Kidney (tissue), 14 donors: ENCODE measurements around the gene PLA2G6. TPM values are rescaled to one million over a fixed set of nuclear protein-coding genes. Genes with fewer than 3 reads are reported as not detected.
"Not testable (repeated sequence)": the region's sequence is repeated elsewhere in the genome, so short reads cannot be mapped to it uniquely, and the experiment has no call there.

Experiments
- DNase-seq, 5 donors: peaks; one replicate each; pipeline ENCODE4 v3.0.0-alpha.2; 2013 to 2020
- FAIRE-seq: peaks from 2 replicates; lab custom pipeline; 2012; peaks lifted over from hg19 to GRCh38; lab: Jason Lieb, UNC
- H3K27ac ChIP-seq, 2 donors: one replicate each; pipeline ENCODE4 v1.7.0; 2013; ENCODE audit warnings: low read depth in 2 of 2, low read length in 2 of 2, inconsistent platforms in 1 of 2
- H3K27me3 ChIP-seq: one replicate; pipeline ENCODE4 v1.7.1; 2013; ENCODE audit warnings: low read length, inconsistent platforms; ENCODE audit not compliant: control insufficient read depth, insufficient read depth
- H3K36me3 ChIP-seq, 3 donors: one replicate each; pipeline versions ENCODE4 v1.7.0 to v1.7.1; 2013; ENCODE audit warnings: low read length in 3 of 3, control low read depth in 1 of 3, inconsistent platforms in 1 of 3; ENCODE audit not compliant: insufficient read depth in 3 of 3, control insufficient read depth in 2 of 3
- H3K4me1 ChIP-seq, 3 donors: one replicate each; pipeline versions ENCODE4 v1.7.0 to v1.7.1; 2013; ENCODE audit warnings: low read length in 3 of 3, inconsistent platforms in 1 of 3, low read depth in 1 of 3; ENCODE audit not compliant: control insufficient read depth in 2 of 3, insufficient read depth in 2 of 3
- H3K4me3 ChIP-seq, 3 donors: one replicate each; pipeline versions ENCODE4 v1.7.0 to v1.8.1; 2013; ENCODE audit warnings: low read length in 3 of 3, control low read depth in 1 of 3, inconsistent platforms in 1 of 3
- H3K9ac ChIP-seq, 3 donors: one replicate each; pipeline versions ENCODE4 v1.7.0 to v1.7.1; 2013; ENCODE audit warnings: low read length in 3 of 3, control low read depth in 1 of 3, inconsistent platforms in 1 of 3
- H3K9me3 ChIP-seq, 3 donors: one replicate each; pipeline versions ENCODE4 v1.7.0 to v1.7.1; 2013; ENCODE audit warnings: low read length in 3 of 3, control low read depth in 1 of 3, inconsistent platforms in 1 of 3; ENCODE audit not compliant: control insufficient read depth in 2 of 3, insufficient read depth in 1 of 3
- intact Hi-C: fragments of 100-400 bp; cut with DNase I; formaldehyde crosslinking; loops from one replicate; pipeline ENCODE4 v1.11.1; 2022
- polyA plus RNA-seq: library from polyadenylated mRNA; stranded (reverse); fragments of 350-450 nt; fragmentation: Illumina TruSeq; extraction: RNeasy Lipid Tissue Mini Kit (QIAGEN cat#74804); gene quantifications from one replicate; pipeline ENCODE4 v1.2.3, GENCODE V29; 2014; ENCODE audit warnings: low read depth, low replicate concordance; ENCODE audit not compliant: insufficient read depth
- total RNA-seq: library from RNA; stranded (reverse); fragmentation: NEBNext Ultra II Directional; extraction: Animal tissue kit (Norgen Biotek cat#: 25700); gene quantifications from one replicate; pipeline ENCODE4 v1.2.1, GENCODE V29; 2021
- TF ChIP-seq, protein P1 (sequence below): IDR thresholded peaks from 3 replicates; pipeline ENCODE4 v1.5.1; 2012; ENCODE audit warnings: mild to moderate bottlenecking, moderate library complexity, borderline replicate concordance; ENCODE audit not compliant: insufficient read depth; ENCODE audit errors: extremely low read depth
- donor health status: control.
- donor health status: control.
- donor health status: control.
- donor health status: control.
- donor health status: control.
- donor health status: DM: yes; HTN: yes; CAD: no.
- donor health status: Normal renal cell carcinoma (clear cell type).

The PLA2G6 gene
- total and polyA plus RNA-seq, 2 donors from 2014 or later, result 26.6 to 61.6 TPM

DNA sequence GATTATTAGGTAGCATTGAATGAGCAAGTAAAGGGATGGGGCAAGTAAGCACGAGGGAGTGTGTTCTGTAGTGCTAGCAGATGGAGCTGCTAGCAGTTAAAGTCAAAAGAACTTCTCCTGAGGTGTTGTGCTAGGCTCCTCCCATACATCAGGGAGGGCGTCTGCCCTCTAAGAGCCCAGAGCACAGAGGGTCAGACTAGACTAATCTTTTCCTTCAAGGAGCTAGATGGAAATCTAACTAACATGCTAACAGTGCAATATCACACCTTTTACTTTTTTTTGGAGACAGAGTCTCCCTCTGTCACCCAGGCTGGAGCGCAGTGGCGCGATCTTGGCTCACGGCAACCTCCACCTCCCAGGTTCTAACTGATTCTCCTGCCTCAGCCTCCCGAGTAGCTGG, 3.2 kb upstream of the PLA2G6 start:
- no peak for DNase-seq
- TF ChIP-seq, protein P1, sequence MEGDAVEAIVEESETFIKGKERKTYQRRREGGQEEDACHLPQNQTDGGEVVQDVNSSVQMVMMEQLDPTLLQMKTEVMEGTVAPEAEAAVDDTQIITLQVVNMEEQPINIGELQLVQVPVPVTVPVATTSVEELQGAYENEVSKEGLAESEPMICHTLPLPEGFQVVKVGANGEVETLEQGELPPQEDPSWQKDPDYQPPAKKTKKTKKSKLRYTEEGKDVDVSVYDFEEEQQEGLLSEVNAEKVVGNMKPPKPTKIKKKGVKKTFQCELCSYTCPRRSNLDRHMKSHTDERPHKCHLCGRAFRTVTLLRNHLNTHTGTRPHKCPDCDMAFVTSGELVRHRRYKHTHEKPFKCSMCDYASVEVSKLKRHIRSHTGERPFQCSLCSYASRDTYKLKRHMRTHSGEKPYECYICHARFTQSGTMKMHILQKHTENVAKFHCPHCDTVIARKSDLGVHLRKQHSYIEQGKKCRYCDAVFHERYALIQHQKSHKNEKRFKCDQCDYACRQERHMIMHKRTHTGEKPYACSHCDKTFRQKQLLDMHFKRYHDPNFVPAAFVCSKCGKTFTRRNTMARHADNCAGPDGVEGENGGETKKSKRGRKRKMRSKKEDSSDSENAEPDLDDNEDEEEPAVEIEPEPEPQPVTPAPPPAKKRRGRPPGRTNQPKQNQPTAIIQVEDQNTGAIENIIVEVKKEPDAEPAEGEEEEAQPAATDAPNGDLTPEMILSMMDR, result no peak
- H3K27ac ChIP-seq, result no peak overlapping the region
- no peak for FAIRE-seq
- intact Hi-C loops, result no loop called here
- peaks cover 0 to 14% (median 11%) of the 10 kb centered on the region in 3 donors for H3K4me1 ChIP-seq
- H3K9ac ChIP-seq, result no peak overlapping the region
- H3K36me3 ChIP-seq, result no peaks in the 10 kb centered on the region
- H3K27me3 ChIP-seq, result no peaks in the 10 kb centered on the region
- no peaks in the 10 kb centered on the region for H3K9me3 ChIP-seq
- no peak overlapping the region for H3K4me3 ChIP-seq

- TF ChIP-seq, protein P1, result no peak
- H3K36me3 ChIP-seq, result no peaks in the 10 kb centered on the region
- no peaks in the 10 kb centered on the region for H3K9me3 ChIP-seq
- peak overlapping the region; percentile 61 to 94 (median 75) for H3K9ac ChIP-seq
- H3K27ac ChIP-seq, result peak overlapping the region; percentile 96 to 97
- intact Hi-C loops, result no loop called here
- DNase-seq (peak in 2 of 5 donors; percentile 68 to 81), FAIRE-seq (no peak)
- peaks cover 0 to 29% (median 13%) of the 10 kb centered on the region in 3 donors for H3K4me1 ChIP-seq
- H3K27me3 ChIP-seq, result no peaks in the 10 kb centered on the region
- H3K4me3 ChIP-seq, result peak overlapping the region; percentile 86 to 91 (median 86)
Measured at GRCh38 chr22:38180841-38181452, 683 bp downstream of the PLA2G6 start.

DNA sequence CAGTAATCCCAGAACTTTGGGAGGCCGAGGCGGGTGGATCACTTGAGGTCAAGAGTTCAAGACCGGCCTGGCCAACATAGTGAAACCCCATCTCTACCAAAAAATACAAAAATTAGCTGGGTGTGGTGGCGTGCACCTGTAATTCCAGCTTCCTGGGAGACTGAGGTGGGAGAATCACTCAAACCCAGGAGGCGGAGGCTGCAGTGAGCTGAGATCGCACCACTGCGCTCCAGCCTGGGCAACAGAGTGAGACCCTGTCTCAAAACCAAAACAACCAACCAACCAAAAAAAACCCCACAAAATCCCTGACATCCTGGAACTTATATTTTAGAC, 3.1 kb downstream of the PLA2G6 start:
- H3K27me3 ChIP-seq, FAIRE-seq, H3K36me3 ChIP-seq, H3K9me3 ChIP-seq, intact Hi-C loops, H3K9ac ChIP-seq, H3K4me3 ChIP-seq: not testable (repeated sequence)
- Histone ChIP-seq H3K27ac (peak overlapping the region in 1 of 2 donors; percentile 67), H3K4me1 (peaks cover 0 to 36% (median 13%) of the 10 kb centered on the region in 3 donors)
- DNase-seq, result peak in 1 of 5 donors; percentile 2

DNA sequence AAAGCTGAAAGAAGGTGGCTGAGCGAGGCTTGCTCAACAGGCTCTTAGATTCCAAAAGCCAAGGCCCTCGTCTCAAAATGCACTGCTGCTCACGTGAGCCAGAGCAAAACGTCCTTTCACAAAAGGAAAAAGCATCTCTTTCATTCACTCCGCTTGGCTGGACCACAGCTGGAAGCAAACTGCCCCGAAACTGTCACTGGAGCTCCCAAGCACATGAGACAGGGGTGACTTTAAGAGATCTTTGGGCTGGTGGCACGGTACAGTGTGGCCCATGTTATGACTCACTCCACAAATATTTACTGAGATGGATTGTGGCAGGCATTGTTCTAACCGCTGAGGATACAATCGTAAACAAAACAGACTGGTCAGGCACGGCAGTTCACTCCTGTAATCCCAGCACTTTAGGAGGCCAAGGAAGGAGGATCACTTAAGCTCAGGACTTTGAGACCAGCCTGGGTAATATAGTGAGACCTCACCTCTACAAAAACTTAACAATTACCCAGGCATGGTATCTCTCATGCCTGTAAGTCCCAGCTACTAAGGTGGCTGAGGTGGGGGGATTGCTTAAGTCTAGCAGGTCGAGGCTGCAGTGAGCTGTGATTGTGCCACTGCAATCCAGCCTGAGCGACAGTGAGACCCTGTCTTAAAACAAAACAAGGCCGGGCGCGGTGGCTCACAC, 3.6 kb downstream of the PLA2G6 start:
- TF ChIP-seq, protein P1, result no peak
- Histone ChIP-seq H3K27ac (peak overlapping the region; percentile 16 to 67), H3K36me3 (no peaks in the 10 kb centered on the region), H3K9ac (peak overlapping the region in 1 of 3 donors; percentile 34), H3K4me1 (peaks cover 0 to 38% (median 13%) of the 10 kb centered on the region in 3 donors), H3K27me3 (no peaks in the 10 kb centered on the region), H3K4me3 (no peak overlapping the region), H3K9me3 (no peaks in the 10 kb centered on the region)
- no peak for FAIRE-seq
- intact Hi-C loops, result no loop called here
- peak in 2 of 5 donors; percentile 33 to 70 for DNase-seq

DNA sequence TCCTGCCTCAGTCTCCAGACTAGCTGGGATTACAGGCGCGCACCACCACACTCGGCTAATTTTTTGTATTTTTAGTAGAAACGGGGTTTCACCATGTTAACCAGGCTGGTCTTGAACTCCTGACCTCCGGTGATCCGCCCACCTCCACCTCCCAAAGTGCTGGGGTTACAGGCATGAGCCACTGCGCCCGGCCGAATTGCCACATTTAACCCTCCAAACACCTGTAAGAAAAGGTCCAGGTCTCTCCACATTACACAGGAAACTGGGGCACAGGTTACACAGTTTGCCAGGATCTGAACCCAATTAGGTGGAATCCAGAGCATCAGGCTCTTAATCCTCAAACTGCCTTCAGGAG, 4.1 kb downstream of the PLA2G6 start:
- H3K27me3 ChIP-seq, H3K36me3 ChIP-seq, H3K9me3 ChIP-seq, FAIRE-seq, H3K4me3 ChIP-seq, intact Hi-C loops: not testable (repeated sequence)
- Histone ChIP-seq H3K27ac (peak overlapping the region; percentile 16 to 18), H3K9ac (peak overlapping the region in 1 of 3 donors; percentile 34), H3K4me1 (peaks cover 0 to 39% (median 13%) of the 10 kb centered on the region in 3 donors)
- peak in 1 of 5 donors; percentile 51 for DNase-seq
